Amniotic epithelial cell (primary cell): Measurements from ENCODE around the gene ENTPD8.
"Not testable (repeated sequence)": the region's sequence is repeated elsewhere in the genome, so short reads cannot be mapped to it uniquely, and the experiment has no call there.

ENCODE experiments used
- DNase-seq: peaks from one replicate; pipeline ENCODE4 v3.0.0-alpha.2; 2010; ENCODE audit warnings: low read depth

ENTPD8 gene

DNA sequence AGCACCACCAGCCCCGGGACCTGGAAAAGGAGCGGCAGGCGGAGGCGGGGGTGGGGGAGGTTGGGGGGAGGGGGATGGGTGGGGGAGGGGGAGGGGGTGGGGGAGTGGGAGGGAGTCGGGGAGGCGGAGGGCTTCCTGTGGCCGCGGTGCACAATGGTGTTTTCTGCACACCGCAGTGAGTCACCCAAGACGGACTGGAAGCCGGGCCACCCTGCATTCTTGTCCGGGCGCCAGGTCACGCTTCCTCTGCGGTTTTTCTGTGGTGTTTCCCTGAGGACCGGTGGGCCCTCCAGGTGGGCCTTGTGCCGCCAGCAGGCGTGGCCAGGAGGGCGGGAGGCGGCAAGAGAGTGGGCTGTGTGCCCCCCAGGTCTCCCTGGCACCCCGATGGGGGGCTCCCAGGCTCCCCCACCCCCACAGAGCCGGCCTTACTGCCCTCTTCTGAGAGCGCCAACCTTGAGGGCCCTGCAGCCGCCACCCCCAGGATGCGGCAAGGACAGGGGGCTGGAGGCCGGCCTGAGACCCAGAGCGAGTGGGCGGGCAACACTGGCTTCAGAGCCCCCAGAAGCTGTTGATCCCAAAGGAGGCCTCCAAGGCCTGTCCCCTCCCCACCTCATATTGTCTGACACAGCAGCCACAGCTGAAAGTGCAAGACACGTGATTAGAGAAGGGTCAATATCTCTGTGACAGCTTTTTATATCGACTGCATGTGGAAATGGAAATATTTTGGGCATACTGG, 29.3 kb downstream of the ENTPD8 start:
- peak; percentile 91 for DNase-seq

- DNase-seq = no peak
Observed at GRCh38 chr9:137411260-137411644, 29.9 kb downstream of the ENTPD8 start.

DNA sequence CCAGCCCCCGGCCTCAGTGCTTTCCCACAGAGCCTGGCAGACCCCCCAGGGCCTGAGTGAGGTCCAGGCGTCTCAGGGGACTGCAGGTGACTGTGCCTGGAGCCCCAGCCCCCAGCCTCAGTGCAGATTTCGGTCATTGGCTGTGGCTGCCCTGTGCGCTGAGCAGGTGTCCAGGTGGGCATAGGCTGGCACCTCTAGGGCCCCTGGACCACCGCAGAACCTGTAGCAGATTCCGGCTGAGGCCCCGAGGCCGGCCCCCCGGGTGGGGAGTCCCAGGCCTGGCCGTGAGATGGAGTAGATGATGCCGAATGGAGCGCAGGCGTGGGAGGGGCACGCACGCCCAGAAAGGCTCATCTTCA, 30.3 kb downstream of the ENTPD8 start:
- no peak for DNase-seq

DNA sequence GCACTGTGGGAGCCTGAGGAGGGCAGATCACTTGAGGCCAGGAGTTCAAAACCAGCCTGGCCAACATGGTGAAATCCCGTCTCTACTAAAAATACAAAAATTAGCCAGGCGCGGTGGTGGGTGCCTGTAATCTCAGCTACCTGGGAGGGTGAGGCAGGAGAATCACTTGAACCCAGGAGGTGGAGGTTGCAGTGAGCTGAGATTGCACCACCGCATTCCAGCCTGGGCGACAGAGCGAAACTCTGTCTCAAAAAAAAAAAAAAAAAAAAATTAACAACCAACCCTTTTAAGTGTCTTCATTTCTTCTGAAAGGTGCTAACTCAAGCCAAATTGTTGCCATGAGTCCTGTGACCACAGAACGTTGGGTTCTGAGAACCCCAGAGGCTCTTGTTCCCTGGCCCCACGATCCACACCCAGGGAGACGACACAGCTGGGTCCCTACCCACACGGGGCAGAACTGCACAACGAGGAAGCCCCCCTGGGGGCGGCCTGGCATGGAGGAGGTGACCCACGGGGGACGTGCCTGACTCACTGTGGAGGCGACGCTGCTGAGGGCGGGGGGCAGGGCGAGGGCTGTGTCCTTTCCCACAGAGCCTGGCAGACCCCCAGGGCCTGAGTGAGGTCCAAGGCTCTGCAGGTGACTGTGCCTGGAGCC, 30.8 kb downstream of the ENTPD8 start:
- DNase-seq = not testable (repeated sequence)

DNA sequence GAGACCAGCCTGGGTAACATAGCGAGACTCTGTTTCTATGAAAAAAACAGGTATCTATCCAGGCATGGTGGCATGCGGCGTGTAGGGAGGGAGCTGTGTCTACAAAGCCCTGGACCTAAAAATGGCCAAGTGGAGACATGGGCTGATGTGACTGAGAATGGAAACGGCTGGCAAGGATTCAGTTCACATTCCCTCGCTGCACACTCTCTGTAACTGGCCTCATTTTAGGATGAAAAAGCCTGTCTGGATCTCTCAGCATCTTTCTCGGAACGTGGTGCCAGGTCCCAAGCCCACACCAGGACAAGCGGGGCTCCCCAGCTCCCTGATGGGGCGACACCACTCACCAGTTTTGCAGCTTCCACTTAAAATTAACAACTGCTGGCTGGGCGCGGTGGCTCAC, 31.6 kb downstream of the ENTPD8 start:
- no peak for DNase-seq

DNA sequence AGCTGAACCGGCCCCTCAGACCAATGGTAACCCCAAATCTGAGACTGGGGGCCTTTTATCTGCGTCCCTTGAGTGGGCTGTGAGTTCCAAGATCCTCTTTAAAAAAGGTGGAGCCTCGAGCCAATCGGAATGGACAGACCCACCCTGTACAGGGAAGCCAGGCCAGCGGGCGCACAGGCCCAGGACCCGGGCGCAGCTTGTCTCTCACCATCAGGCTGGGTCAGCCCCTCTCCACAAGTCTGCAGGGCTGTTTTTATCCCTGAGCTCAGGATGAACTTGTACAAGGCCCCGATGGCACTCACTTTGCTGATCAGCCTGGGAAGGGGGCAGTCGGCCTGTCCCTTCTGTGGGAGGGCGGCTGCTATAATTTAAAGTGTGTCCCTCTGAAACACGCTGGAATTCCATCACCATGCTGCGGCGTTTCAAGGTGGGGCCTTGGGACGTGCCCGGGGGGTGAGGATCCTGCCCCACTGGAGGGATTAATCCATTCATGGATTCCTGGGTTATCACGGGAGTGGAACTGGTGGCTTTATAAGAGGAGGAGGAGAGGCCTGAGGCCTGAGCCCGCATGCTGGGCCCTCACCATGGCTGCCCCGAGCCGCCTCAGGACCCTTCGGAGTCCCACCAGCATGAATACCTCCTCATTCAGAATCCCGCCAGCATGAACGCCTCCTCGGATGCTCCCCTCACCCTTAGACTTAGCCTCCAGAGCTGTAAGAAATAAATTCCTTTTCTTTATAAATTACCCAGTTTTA, 32.3 kb downstream of the ENTPD8 start:
- DNase-seq = no peak

DNA sequence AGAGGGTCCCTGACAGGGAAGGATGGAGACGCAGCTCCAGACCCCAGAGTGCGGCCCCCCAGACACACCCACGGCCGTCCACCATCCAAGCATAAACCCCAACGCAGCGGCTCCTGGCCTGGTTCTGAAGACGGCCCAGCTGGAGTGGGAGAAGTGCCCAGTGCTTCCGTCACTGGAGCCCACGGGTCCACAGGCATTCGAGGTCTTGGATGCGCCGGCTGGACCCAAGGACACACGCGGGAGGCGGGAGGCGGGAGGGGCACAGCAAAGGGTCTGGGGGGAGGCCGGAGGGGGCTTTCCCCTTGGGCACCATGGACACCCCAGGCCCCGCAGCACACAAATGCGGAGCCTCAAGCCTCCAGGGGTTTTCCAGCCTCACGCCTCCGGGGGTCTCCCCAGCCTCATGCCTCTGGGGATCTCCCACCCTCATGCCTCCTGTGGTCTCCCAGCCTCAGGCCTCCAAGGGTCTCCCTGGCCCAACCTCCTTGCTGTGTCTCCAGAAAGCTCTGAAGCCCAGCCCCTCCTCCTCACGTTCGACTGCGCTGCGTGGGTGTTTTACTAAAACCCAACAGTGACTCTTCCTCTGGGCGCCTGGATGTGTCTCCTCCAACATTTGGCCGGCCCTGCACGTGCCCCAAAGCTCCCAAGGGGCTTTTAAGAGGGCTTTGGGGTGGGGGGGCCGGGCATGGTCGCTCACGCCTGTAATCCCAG, 33.4 kb downstream of the ENTPD8 start:
- no peak for DNase-seq

DNA sequence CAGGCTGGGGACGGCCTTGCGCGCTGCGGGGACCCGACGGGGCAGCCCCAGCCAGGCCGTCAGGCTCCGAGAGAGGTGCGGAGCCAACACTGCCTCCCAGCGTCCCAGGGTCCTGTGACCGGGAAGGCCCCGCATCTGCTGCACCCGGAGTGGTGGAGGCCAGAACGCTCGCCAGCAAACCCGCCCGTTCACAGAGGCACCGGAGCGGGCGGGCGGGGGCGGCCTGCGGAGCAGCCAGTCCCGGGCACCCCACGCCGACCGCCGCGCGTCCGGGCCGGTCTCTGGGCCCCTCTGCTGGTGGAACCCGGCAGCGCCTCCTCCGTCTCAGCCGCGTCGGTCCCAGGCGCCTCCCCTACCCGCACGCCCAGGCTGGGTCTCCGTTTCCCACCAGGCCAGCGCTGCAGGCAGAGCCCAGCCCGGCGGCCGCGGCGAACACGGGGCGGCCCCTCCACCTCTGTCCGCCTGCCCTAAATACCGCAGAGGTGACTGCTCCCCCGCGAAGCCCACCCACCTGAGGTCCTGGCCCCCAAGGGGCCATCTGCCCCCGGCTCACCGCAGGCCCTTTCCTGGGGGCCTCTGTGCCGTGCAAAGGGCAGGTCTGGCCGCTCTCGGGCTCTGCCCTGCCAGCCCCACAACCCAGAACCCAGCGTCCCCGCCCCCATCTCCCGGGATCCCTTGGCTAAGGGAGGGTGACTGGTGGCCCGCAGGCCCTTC, 34.1 kb downstream of the ENTPD8 start:
- peak; percentile 49 for DNase-seq

- no peak for DNase-seq
Observed at GRCh38 chr9:137406085-137406760, 34.9 kb downstream of the ENTPD8 start.

GRCh38 chr9:137405677-137406081, 35.5 kb downstream of the ENTPD8 start:
- DNase-seq = peak; percentile 62

- DNase-seq = no peak
Observed at GRCh38 chr9:137404961-137405567, 36.1 kb downstream of the ENTPD8 start.

DNA sequence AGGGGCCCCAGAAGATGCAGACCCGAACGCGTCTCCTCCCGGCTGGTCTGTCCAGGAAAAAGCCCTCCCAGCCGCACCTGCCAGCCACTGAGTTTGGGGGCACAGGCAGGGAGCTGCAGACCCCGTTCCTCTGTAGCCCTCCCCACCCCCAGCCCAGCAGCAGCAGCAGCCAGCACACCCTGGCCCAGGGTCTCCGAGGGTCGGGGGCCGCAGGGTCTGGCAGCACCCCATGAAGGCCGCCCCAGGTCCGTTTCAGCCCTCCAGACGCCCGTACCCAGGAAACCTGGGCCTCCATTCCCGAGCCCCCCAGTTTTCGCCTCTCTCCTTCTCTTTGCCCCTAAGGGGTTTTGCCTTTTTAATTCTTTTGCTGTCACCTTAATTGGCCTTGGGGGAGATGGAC, 37.9 kb downstream of the ENTPD8 start:
- DNase-seq = no peak

DNA sequence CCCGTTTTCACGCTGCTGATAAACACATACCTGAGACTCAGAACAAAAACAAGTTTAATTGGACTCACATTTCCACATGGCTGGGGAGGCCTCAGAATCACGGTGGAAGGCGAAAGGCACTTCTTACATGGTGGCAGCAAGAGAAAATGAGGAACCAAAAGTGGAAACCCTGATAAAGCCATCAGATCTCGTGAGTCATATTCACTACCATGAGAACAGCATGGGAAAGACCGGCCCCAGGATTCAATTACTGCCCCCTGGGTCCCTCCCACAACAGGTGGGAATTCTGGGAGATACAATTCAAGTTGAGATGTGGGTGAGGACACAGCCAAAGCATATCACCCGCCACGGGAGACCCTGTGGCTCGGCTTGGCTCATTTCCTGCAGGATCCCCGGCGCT, 38.4 kb downstream of the ENTPD8 start:
- no peak for DNase-seq

DNA sequence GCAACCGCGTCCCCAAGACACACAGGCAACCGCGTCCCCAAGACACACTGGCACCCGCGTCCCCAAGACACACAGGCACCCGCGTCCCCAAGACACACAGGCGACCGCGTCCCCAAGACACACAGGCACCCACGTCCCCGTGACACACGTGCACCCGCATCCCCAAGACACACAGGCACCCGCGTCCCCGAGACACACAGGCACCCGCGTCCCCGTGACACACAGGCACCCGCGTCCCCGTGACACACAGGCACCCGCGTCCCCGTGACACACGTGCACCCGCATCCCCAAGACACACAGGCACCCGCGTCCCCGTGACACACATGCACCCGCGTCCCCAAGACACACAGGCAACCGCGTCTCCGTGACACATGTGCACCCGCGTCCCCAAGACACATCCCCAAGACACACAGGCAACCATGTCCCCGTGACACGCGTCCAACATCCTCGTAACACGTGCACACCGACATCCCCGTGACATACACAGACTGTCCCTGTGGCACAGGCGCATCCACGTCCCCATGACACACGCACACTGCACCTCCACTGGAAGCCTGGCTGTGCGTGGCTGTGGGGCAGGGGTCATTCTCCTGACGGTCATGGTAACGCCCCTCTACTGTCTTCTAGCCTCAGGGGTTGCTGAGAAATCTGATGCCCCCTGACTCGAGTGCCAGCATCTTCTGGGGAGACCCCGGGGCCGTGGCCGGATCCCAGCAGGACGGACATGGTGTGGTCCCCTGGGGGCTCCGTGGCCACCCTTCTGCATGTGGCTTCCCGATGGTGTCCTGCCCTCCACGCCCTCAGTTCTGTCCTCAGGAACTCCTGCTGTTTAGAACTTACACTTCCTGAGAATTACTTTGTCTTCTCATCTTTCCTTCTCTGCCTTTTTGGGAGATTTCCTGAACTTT, 42.3 kb downstream of the ENTPD8 start:
- DNase-seq = no peak

GRCh38 chr9:137397675-137398423, 43.3 kb downstream of the ENTPD8 start:
- no peak for DNase-seq

DNA sequence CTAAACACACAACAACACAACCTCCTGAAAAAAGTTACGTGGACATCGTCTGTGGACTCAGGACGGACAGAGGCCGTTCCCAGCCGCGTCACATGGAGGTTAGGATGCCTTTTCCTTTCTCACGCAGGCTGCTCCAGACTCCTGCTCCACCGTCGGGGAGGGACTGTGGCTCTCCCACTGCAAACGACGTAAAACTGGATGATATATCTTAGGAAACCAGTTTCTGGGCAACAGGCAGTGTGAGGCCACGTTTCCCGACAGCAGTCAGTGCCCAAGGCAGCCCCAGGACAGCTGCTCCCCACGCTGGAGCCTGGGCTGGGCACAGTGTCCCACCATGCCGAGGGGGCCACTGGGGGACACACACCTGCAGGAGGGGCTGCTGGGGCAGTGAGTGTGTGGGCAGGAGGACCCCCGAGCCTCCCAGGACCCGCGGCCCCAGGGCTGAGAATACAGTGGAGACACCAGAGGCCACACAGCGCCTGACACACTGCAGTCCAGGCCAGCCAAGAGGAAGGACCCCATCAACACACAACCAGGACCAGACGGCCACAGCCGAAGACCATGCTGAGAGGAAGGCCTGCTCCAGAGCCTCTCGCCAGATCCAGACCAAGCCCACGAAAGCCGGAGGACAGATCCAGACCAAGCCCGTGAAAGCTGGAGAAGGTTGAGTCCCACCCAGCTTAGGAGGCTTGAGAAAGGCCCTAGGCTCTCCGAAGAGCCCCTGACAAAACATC, 44.4 kb downstream of the ENTPD8 start:
- DNase-seq = peak; percentile 34

- DNase-seq = peak; percentile 99
Observed at GRCh38 chr9:137396227-137396626, 44.9 kb downstream of the ENTPD8 start.

- DNase-seq = no peak
Observed at GRCh38 chr9:137395666-137396010, 45.5 kb downstream of the ENTPD8 start.
